ENCODE data around the gene CDX2.

DNA sequence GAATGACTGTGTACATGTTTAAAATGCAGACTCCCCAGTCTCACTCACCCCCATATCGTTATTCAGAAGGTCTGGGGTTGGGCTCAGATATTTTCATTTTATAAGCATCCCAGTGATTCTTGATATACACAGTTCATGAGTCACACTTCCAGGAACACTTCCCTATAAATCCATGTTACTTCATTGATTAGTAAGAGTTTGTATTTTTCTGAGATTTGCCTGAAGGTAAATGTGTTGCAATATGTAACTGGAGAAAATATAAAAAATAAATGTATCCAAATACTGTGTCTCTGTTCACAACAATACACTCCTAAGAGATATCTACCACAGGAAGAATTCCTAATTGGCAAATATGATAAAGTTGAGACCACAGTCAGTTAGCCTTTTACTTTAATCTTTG, 56.0 kb downstream of the CDX2 start:
- no peak for TF ChIP-seq POLR2A (IDR thresholded peaks at IDR 0.05)
- TF ChIP-seq POLR2AphosphoS5 (IDR thresholded peaks at IDR 0.05), result no peak
